NCI-H1105 (cell line): ENCODE measurements around the gene TFDP3.

Source experiments
- DNase-seq: peaks from one replicate; lab custom pipeline; 2025; lab: John Stamatoyannopoulos, UW

Gene TFDP3

GRCh38 chrX:133185938-133186337, 32.2 kb downstream of the TFDP3 start:
- no peak for DNase-seq

DNA sequence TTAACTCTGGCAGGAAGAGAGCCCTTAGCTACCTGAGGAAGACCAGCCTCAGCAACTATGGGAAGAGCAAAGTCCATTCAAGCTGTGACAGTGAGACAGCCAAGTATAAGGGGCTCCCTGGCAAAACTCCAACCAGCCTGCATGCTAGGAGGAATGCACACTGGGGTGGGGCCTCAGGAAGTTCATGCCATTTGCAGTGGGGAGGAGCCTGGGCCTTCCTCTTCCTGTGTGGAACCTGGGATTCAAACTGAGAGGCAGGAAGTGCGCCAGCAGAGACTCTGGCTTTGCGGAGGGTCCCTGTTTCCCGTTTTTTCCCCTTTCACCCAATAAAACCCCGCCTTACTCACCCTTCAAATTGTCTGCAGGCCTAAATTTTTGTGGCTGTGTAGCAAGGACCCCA, 33.0 kb downstream of the TFDP3 start:
- DNase-seq = no peak

DNA sequence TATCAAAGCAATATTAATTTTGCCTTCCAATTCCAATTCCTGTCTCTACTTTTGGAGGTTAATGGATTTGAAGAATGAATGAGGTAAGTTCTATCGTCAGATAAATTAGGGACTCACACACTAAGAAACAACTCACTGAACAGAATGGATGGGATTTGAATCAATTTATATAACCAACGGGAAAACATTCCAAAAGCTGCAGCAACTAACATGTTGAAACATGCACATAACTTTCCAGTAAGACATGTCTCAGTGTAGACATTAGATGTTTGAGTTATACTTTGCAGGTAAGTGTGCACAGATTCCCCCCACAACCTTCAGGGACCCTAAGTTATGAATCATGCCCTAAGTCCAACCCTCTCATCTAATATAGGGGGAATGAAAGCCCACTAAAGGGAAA, 34.3 kb downstream of the TFDP3 start:
- no peak for DNase-seq

DNA sequence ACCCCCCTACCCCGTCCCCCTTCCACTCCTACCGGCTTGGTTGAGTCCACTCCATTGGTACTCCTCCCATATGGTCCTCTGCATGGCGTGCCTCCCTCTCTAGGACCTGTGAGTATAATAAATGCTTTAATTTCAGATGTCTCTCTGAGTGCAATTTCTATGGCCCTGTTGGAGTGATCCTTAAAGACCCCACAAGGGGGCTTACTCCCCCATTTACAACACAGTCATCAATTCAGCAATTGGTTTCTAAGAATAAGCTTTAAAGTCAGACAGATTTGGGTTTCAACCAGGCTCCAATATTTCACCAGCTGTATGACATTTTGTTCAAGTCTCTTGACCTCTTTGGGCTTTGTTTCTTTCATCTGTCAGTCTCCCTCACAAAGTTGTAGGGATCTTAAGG, 38.7 kb downstream of the TFDP3 start:
- DNase-seq = no peak

DNA sequence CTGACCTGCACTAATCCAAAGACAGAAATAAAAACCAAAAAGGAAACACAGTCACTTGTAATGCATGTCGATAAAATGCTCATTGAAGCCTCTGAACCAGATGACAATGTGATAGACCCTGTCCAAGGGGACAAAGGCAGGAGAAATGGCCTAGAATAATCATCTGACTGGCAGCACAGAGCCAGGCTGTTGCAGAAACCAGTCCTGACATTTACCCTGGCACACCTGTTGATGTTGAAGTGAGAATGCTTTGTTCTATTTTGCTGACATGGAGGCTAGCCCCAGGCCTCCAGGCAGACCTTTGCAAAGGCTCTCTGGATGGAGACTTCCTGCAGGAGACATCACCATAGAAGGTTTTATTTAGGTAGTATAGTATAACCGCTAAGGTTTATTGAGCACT, 41.0 kb downstream of the TFDP3 start:
- no peak for DNase-seq

DNA sequence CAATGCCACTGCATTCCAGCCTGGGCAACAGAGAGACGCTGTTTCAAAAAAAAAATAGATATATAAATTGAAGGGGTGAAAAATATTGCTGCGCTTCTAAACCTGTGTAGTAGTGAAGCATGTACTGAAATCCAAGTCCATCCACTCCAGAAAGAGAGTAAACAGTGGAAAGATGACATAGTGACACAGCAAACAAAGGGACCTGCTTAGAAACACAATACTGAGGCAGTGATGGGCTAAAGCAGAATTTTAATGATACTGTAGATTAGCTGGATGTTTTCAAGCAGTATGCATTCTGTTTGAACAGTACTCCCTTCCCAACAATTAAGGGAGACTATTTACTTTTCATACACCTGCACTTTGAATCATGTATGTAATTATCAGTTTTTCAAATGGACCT, 42.5 kb downstream of the TFDP3 start:
- DNase-seq = peak; percentile 38

- no peak for DNase-seq
These were observed 43.0 kb downstream of the TFDP3 start for GRCh38 chrX:133175162-133175561.

DNA sequence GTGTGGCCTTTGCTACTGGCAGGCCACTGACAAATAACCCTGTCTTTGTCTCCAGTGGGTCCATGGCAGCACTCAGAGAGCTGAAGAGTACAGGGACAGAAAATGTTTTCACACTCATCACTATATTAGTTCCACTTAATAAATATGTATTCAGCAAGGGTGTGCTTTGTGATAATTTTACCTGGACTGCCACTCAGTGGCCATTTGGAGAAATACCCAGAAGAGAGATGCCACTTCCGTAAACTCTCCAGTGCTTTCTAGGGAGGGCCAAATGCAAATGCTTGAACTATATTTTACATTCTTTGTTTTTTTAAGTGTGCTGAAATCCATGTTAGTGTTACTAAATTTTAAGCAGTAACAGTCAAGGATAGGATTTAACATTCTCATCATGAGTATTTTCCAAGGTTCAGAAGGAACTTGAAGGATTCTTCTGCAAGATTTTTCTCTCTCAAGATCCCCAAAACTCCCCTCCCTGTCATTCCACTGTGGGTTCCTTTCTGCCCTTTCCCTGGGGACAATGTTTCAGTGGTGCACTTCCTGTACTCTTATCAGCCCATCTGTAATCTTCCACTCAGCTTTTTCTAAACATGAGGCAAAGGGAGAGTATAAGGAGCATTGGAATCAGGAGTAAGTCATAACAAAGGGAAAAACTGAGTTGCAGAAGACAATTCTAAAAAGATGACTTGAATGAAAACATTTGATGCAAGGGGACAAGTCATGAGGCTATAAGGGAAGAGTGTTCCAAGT, 46.0 kb downstream of the TFDP3 start:
- no peak for DNase-seq
